ENCODE results near the gene CD300LF. TPM values are rescaled to one million over a fixed set of nuclear protein-coding genes. Genes with fewer than 3 reads are reported as not detected.

Gene CD300LF
- total RNA-seq, 1 experiment from 2014 or later = not detected

DNA sequence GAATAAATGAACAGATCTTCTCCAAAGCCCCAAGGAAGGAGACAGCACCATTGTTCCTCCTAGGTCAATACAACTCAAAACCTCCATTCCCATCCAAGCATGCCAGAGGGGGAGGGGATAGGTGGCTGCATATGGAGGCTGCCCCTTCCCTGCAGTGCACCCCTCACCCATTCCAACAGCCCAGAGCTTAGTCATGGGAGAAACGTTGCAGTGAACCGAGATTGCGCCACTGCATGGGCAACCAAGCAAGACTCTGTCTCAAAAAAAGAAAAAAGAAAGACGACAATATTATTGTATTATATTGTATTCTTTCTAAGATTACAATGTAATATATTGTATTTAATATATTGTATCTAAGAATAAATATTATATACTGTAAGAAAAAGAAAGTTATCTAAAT lies 52.8 kb downstream of the CD300LF start:
- ChIA-PET POLR2A (ENCODE audit: unreplicated experiment) (no interaction called here), CTCF (no interaction called here)
- Histone ChIP-seq H3K9me2 (ENCODE audit: insufficient read depth) (no peaks in the 10 kb centered on the region), H3K4me1 (replicated peaks; ENCODE audit: insufficient read depth) (no peaks in the 10 kb centered on the region), H3K4me2 (no peak overlapping the region), H3K36me3 (ENCODE audit: low read depth) (no peaks in the 10 kb centered on the region), H3K27ac (no peak overlapping the region), H4K20me1 (ENCODE audit: insufficient read depth) (no peaks in the 10 kb centered on the region), H3K79me2 (ENCODE audit: low read depth) (no peaks in the 10 kb centered on the region), H3K4me3 (no peak overlapping the region), H3K27me3 (ENCODE audit: insufficient read depth, low read depth) (peaks cover 84% of the 10 kb centered on the region), H2AFZ (no peak overlapping the region), H3K9me3 (ENCODE audit: insufficient read depth, low read depth) (no peaks in the 10 kb centered on the region), H3F3A (ENCODE audit: insufficient read depth, low read depth) (no peaks in the 10 kb centered on the region)
- no peak for TF ChIP-seq EZH2 (IDR thresholded peaks at IDR 0.05; ENCODE audit: low read depth)
- TF ChIP-seq, protein P1, sequence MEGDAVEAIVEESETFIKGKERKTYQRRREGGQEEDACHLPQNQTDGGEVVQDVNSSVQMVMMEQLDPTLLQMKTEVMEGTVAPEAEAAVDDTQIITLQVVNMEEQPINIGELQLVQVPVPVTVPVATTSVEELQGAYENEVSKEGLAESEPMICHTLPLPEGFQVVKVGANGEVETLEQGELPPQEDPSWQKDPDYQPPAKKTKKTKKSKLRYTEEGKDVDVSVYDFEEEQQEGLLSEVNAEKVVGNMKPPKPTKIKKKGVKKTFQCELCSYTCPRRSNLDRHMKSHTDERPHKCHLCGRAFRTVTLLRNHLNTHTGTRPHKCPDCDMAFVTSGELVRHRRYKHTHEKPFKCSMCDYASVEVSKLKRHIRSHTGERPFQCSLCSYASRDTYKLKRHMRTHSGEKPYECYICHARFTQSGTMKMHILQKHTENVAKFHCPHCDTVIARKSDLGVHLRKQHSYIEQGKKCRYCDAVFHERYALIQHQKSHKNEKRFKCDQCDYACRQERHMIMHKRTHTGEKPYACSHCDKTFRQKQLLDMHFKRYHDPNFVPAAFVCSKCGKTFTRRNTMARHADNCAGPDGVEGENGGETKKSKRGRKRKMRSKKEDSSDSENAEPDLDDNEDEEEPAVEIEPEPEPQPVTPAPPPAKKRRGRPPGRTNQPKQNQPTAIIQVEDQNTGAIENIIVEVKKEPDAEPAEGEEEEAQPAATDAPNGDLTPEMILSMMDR (conservative IDR thresholded peaks at IDR 0.05) = no peak
- BruUV-seq (replicated peaks) = no TSS peak
- no peak for DNase-seq
- intact Hi-C loops (cut with micrococcal nuclease; ENCODE audit: unreplicated experiment) = no loop called here

DNA sequence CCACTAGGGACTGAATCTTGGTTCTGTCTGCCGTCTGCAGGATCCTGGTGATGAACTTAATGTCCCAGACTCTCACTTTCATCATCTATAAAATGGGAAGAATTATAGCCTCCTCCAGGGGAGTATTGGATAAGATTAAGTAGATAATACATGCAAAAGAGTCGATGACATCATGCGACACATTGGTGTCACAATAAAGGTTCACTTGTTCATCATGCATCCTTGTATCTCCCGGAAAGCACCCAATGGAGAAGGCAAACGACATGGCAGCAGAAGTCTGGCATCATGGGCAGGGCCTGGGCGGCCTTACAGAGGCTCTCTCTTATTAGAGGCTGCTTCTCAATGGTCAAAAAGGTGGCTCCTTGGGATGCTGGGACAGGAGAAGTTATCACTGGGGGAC lies 54.1 kb downstream of the CD300LF start:
- ChIA-PET POLR2A (ENCODE audit: unreplicated experiment) (no interaction called here), CTCF (no interaction called here)
- H3K4me3 ChIP-seq = no peak overlapping the region
- no peaks in the 10 kb centered on the region for H3K9me3 ChIP-seq (ENCODE audit: insufficient read depth, low read depth)
- H3K27me3 ChIP-seq (ENCODE audit: insufficient read depth, low read depth) = peaks cover 84% of the 10 kb centered on the region
- no peaks in the 10 kb centered on the region for H3K36me3 ChIP-seq (ENCODE audit: low read depth)
- no peak overlapping the region for H3K27ac ChIP-seq
- H3F3A ChIP-seq (ENCODE audit: insufficient read depth, low read depth) = no peaks in the 10 kb centered on the region
- no peaks in the 10 kb centered on the region for H3K79me2 ChIP-seq (ENCODE audit: low read depth)
- intact Hi-C loops (cut with micrococcal nuclease; ENCODE audit: unreplicated experiment) = no loop called here
- no peak for DNase-seq
- H3K4me1 ChIP-seq (replicated peaks; ENCODE audit: insufficient read depth) = no peaks in the 10 kb centered on the region
- H3K9me2 ChIP-seq (ENCODE audit: insufficient read depth) = no peaks in the 10 kb centered on the region
- H4K20me1 ChIP-seq (ENCODE audit: insufficient read depth) = no peaks in the 10 kb centered on the region
- H2AFZ ChIP-seq = no peak overlapping the region
- TF ChIP-seq, protein P1 (conservative IDR thresholded peaks at IDR 0.05) = no peak
- no peak for TF ChIP-seq EZH2 (IDR thresholded peaks at IDR 0.05; ENCODE audit: low read depth)
- BruUV-seq (replicated peaks) = no TSS peak
- no peak overlapping the region for H3K4me2 ChIP-seq

DNA sequence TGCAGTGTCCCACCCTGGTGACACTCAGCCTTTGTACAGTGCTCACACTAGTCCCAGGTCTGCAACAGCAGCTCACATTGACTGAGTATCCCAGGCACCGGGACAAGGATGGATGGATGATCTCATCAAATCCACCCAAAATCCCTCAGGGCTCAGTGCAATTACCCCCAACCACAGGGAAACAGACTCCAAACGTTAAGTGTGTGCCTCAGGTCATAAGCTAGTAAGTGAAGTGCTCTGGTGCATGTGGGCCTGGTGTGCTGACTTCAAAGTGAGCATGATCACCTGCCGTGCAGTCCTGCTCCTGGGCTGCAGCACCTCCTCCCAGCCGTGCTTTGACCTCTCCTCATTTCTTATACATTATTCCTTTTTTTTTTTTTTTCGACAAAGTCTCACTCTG lies 58.0 kb downstream of the CD300LF start:
- POLR2A ChIA-PET (ENCODE audit: unreplicated experiment) = no interaction called here

More for the DNA sequence above, 58.0 kb downstream of the CD300LF start:
- Histone ChIP-seq H3K27me3 (ENCODE audit: insufficient read depth, low read depth) (peaks cover 95% of the 10 kb centered on the region), H3K4me3 (no peak overlapping the region), H3K36me3 (ENCODE audit: low read depth) (no peaks in the 10 kb centered on the region), H3K79me2 (ENCODE audit: low read depth) (no peaks in the 10 kb centered on the region), H3K4me1 (replicated peaks; ENCODE audit: insufficient read depth) (no peaks in the 10 kb centered on the region), H3K4me2 (no peak overlapping the region), H3K9me2 (ENCODE audit: insufficient read depth) (no peaks in the 10 kb centered on the region), H3K9me3 (ENCODE audit: insufficient read depth, low read depth) (no peaks in the 10 kb centered on the region), H3F3A (ENCODE audit: insufficient read depth, low read depth) (no peaks in the 10 kb centered on the region), H2AFZ (no peak overlapping the region), H4K20me1 (ENCODE audit: insufficient read depth) (no peaks in the 10 kb centered on the region), H3K27ac (no peak overlapping the region)
- no peak for TF ChIP-seq EZH2 (IDR thresholded peaks at IDR 0.05; ENCODE audit: low read depth)
- TF ChIP-seq, protein P1 (conservative IDR thresholded peaks at IDR 0.05) = no peak
- no peak for DNase-seq
- intact Hi-C loops (cut with micrococcal nuclease; ENCODE audit: unreplicated experiment) = no loop called here
- no TSS peak for BruUV-seq (replicated peaks)
- CTCF ChIA-PET = no interaction called here
